Stimulated activated CD4-positive, alpha-beta T cell treated with anti-CD3 and anti-CD28 coated beads, Interleukin-1b, Interleukin-23, amount 100 ng/mL, for 1 hour (primary cell): ENCODE data around the gene NCKAP5.

Source experiments
- DNase-seq, 2 donors: peaks; one replicate each; pipeline ENCODE4 v3.0.0-alpha.2; 2020; ENCODE audit warnings: low read depth in 2 of 2

The NCKAP5 gene

GRCh38 chr2:133004623-133005022 lies 563.6 kb downstream of the NCKAP5 start:
- no peak for DNase-seq

GRCh38 chr2:132999421-132999820 lies 568.8 kb downstream of the NCKAP5 start:
- DNase-seq, result no peak

GRCh38 chr2:132998221-132998620 lies 570.0 kb downstream of the NCKAP5 start:
- DNase-seq, result no peak

GRCh38 chr2:132991471-132992045 lies 576.7 kb downstream of the NCKAP5 start:
- no peak for DNase-seq

- no peak for DNase-seq
Observed at GRCh38 chr2:132984731-132985130, 583.5 kb downstream of the NCKAP5 start.

GRCh38 chr2:132980304-132980703 lies 588.0 kb downstream of the NCKAP5 start:
- DNase-seq, result no peak

- DNase-seq, result no peak
Observed at GRCh38 chr2:132979339-132980093, 588.7 kb downstream of the NCKAP5 start.

GRCh38 chr2:132978840-132979239 lies 589.4 kb downstream of the NCKAP5 start:
- DNase-seq, result no peak

- no peak for DNase-seq
Observed at GRCh38 chr2:132977812-132978529, 590.3 kb downstream of the NCKAP5 start.

- DNase-seq, result no peak
Observed at GRCh38 chr2:132975193-132976105, 592.8 kb downstream of the NCKAP5 start.

GRCh38 chr2:132974467-132975095 lies 593.7 kb downstream of the NCKAP5 start:
- no peak for DNase-seq

- no peak for DNase-seq
Observed at GRCh38 chr2:132971310-132972061, 596.8 kb downstream of the NCKAP5 start.

GRCh38 chr2:132969371-132969985 lies 598.8 kb downstream of the NCKAP5 start:
- DNase-seq, result no peak

GRCh38 chr2:132965460-132965859 lies 602.8 kb downstream of the NCKAP5 start:
- no peak for DNase-seq

GRCh38 chr2:132963161-132963560 lies 605.1 kb downstream of the NCKAP5 start:
- no peak for DNase-seq

- no peak for DNase-seq
Observed at GRCh38 chr2:132958887-132959286, 609.4 kb downstream of the NCKAP5 start.

- no peak for DNase-seq
Observed at GRCh38 chr2:132955871-132956615, 612.2 kb downstream of the NCKAP5 start.

- no peak for DNase-seq
Observed at GRCh38 chr2:132953771-132954170, 614.5 kb downstream of the NCKAP5 start.

GRCh38 chr2:132951008-132951714 lies 617.1 kb downstream of the NCKAP5 start:
- DNase-seq, result no peak
